DND-41 (cell line): ENCODE results near the gene GZMM.

ENCODE experiments used
- ATAC-seq: fragments of 200-7000 bp; cut with Tn5 transposase; 3 replicates; pipeline ENCODE4 v1.9.1; 2021; ENCODE audit warnings: low read depth; ENCODE audit not compliant: insufficient read depth
- DNase-seq: peaks from one replicate; pipeline ENCODE4 v3.0.0-alpha.2; 2020
- H2AFZ ChIP-seq: 2 replicates; pipeline ENCODE4 v1.6.0; 2012; ENCODE audit warnings: low read depth, low read length
- H3K27ac ChIP-seq: 2 replicates; pipeline ENCODE4 v1.5.1; 2012; ENCODE audit warnings: low read length, inconsistent platforms
- H3K27me3 ChIP-seq: fragments of 200-600 bp; sonication (generic); 2 replicates; pipeline ENCODE4 v1.6.0; 2012; ENCODE audit warnings: low read length, mild to moderate bottlenecking, inconsistent platforms; ENCODE audit not compliant: insufficient read depth, poor library complexity
- H3K36me3 ChIP-seq: 2 replicates; pipeline ENCODE4 v1.5.1; 2012; ENCODE audit warnings: low read length, inconsistent platforms; ENCODE audit not compliant: insufficient read depth
- H3K4me1 ChIP-seq: 2 replicates; pipeline ENCODE4 v1.5.1; 2012; ENCODE audit warnings: mild to moderate bottlenecking, low read length; ENCODE audit not compliant: insufficient read depth
- H3K4me2 ChIP-seq: 2 replicates; pipeline ENCODE4 v1.6.0; 2012; ENCODE audit warnings: mild to moderate bottlenecking, moderate library complexity, low read length, inconsistent platforms; ENCODE audit not compliant: insufficient read depth
- H3K4me3 ChIP-seq, 2 experiments: fragments of 200-600 bp in 1 of 2; shearing (Covaris generic) in 1 of 2; 2 replicates each; pipeline ENCODE4 v1.5.1; 2012 to 2016; ENCODE audit warnings: inconsistent platforms in 2 of 2, low read length in 2 of 2, mild to moderate bottlenecking in 2 of 2, low read depth in 1 of 2, moderate library complexity in 1 of 2
- H3K79me2 ChIP-seq: 2 replicates; pipeline ENCODE4 v1.6.0; 2012; ENCODE audit warnings: low read length, inconsistent platforms; ENCODE audit not compliant: insufficient read depth
- H3K9ac ChIP-seq: 2 replicates; pipeline ENCODE4 v1.6.0; 2012; ENCODE audit warnings: low read depth, mild to moderate bottlenecking, inconsistent platforms, low read length, moderate library complexity
- H3K9me3 ChIP-seq: 2 replicates; pipeline ENCODE4 v1.5.1; 2012; ENCODE audit warnings: low read length, moderate library complexity, mild to moderate bottlenecking, inconsistent platforms; ENCODE audit not compliant: insufficient read depth, severe bottlenecking
- H4K20me1 ChIP-seq: 2 replicates; pipeline ENCODE4 v1.6.0; 2012; ENCODE audit warnings: low read length; ENCODE audit not compliant: insufficient read depth
- CTCF ChIP-seq: IDR thresholded peaks from 2 replicates; pipeline ENCODE4 v1.5.1; 2012; ENCODE audit warnings: borderline replicate concordance, low read length, moderate library complexity, mild to moderate bottlenecking; ENCODE audit not compliant: poor library complexity, severe bottlenecking; ENCODE audit errors: extremely low read depth
- EZH2 ChIP-seq: IDR thresholded peaks from 3 replicates; pipeline ENCODE4 v1.6.1; 2012; ENCODE audit warnings: borderline replicate concordance, low read depth, mild to moderate bottlenecking, moderate library complexity, low read length, inconsistent platforms; ENCODE audit not compliant: severe bottlenecking

The GZMM gene

GRCh38 chr19:532561-533363 lies 11.1 kb upstream of the GZMM start:
- Histone ChIP-seq H3K4me2 (peak overlapping the region; percentile 93), H3K79me2 (peaks cover 43% of the 10 kb centered on the region), H3K27me3 (no peaks in the 10 kb centered on the region), H3K36me3 (peaks cover 28% of the 10 kb centered on the region), H3K9ac (peak overlapping the region; percentile 95), H4K20me1 (peaks cover 45% of the 10 kb centered on the region), H3K4me1 (peaks cover 30% of the 10 kb centered on the region), H3K9me3 (no peaks in the 10 kb centered on the region), H3K27ac (peak overlapping the region; percentile 71), H2AFZ (peak overlapping the region; percentile 38; the same call in 1 of the 2 replicates), H3K4me3 (peak overlapping the region; percentile 97 to 99)
- DNase-seq (peak; percentile 55), ATAC-seq (0 out of 3 replicates have a peak, but pooled peaks have one; percentile 4)
- TF ChIP-seq CTCF: peak; percentile 59
- TF ChIP-seq EZH2: no peak

GRCh38 chr19:533364-534058 lies 10.3 kb upstream of the GZMM start:
- H3K27ac ChIP-seq: peak overlapping the region; percentile 71
- peak overlapping the region; percentile 95 for H3K9ac ChIP-seq
- H3K9me3 ChIP-seq: no peaks in the 10 kb centered on the region
- H3K4me1 ChIP-seq: peaks cover 30% of the 10 kb centered on the region
- no peaks in the 10 kb centered on the region for H3K27me3 ChIP-seq
- H3K4me3 ChIP-seq: peak overlapping the region; percentile 97 to 99; a peak in 3 of 4 replicates
- peaks cover 51% of the 10 kb centered on the region for H4K20me1 ChIP-seq
- H3K4me2 ChIP-seq: peak overlapping the region; percentile 93
- H2AFZ ChIP-seq: no peak overlapping the region
- H3K79me2 ChIP-seq: peaks cover 43% of the 10 kb centered on the region
- DNase-seq (no peak), ATAC-seq (no peak)
- no peak for TF ChIP-seq EZH2
- no peak for TF ChIP-seq CTCF
- H3K36me3 ChIP-seq: peaks cover 36% of the 10 kb centered on the region

- Histone ChIP-seq H2AFZ (no peak overlapping the region), H3K4me3 (peak overlapping the region in 1 of 2 experiments; percentile 99; a peak in 2 of 4 replicates), H4K20me1 (peaks cover 57% of the 10 kb centered on the region), H3K4me1 (peaks cover 30% of the 10 kb centered on the region), H3K79me2 (peaks cover 43% of the 10 kb centered on the region), H3K36me3 (peaks cover 41% of the 10 kb centered on the region), H3K27ac (peak overlapping the region; percentile 26; the same call in 1 of the 2 replicates), H3K9me3 (no peaks in the 10 kb centered on the region), H3K4me2 (peak overlapping the region; percentile 93; the same call in 1 of the 2 replicates), H3K27me3 (no peaks in the 10 kb centered on the region), H3K9ac (peak overlapping the region; percentile 95; the same call in 1 of the 2 replicates)
- ATAC-seq: no peak
- DNase-seq: no peak
- TF ChIP-seq EZH2: no peak
- TF ChIP-seq CTCF: no peak
Observed at GRCh38 chr19:534088-534487, 9.8 kb upstream of the GZMM start.
